ENCODE results near the gene KCNJ9. TPM values are rescaled to one million over a fixed set of nuclear protein-coding genes. Genes with fewer than 3 reads are reported as not detected.

Gene KCNJ9
- total and polyA plus RNA-seq, 2 of the 13 experiments (the other 11 are each of a cell fraction or from before 2014, with no cell fraction given), result not detected

- TF ChIP-seq USF2 (IDR thresholded peaks at IDR 0.05; ENCODE audit: low read depth, low read length) (no peak), USF2 (CRISPR knock-in tag; IDR thresholded peaks at IDR 0.05; ENCODE audit: borderline replicate concordance) (no peak), SATB2 (CRISPR knock-in tag; IDR thresholded peaks at IDR 0.05) (no peak), ZNF720 (CRISPR knock-in tag; IDR thresholded peaks at IDR 0.05) (no peak), ZNF17 (CRISPR knock-in tag; IDR thresholded peaks at IDR 0.05) (no peak), ZSCAN29 (CRISPR knock-in tag; conservative IDR thresholded peaks at IDR 0.05) (no peak)
Observed at GRCh38 chr1:160112357-160112756, 31.0 kb downstream of the KCNJ9 start (continued).

GRCh38 chr1:160113407-160113806 lies 32.1 kb downstream of the KCNJ9 start:
- POLR2A ChIA-PET, result no interaction called here
- no peak overlapping the region for H3K27ac ChIP-seq (ENCODE audit: extremely low read length, insufficient read depth, low read length)
- ATAC-seq (peak; percentile 59), FAIRE-seq (no peak), DNase-seq (ENCODE audit: low spot score) (no peak)
- in situ Hi-C loops (cut with HindIII; ENCODE audit: extremely low pct_ligation_motif_present, low pct_unique_long_range_greater_than_20kb) (no loop called here), intact Hi-C loops (cut with micrococcal nuclease; ENCODE audit: unreplicated experiment) (no loop called here)
- BruUV-seq (replicated peaks), result no TSS peak
- H3K9ac ChIP-seq (ENCODE audit: insufficient read depth, low read depth, low read length), result no peak overlapping the region
- H3K4me2 ChIP-seq (ENCODE audit: low read depth, low read length), result no peak overlapping the region; the same call in 1 of the 2 replicates
- no peak overlapping the region for H3K4me3 ChIP-seq (replicated peaks in 1 of 3; ENCODE audit: insufficient read depth in 1 of 3, low read depth in 2 of 3, low read length in 3 of 3)
- no peaks in the 10 kb centered on the region; a peak in 1 of 5 replicates for H3K36me3 ChIP-seq (replicated peaks in 1 of 2; ENCODE audit: control insufficient read depth in 1 of 2, insufficient read depth in 2 of 2, low read length in 2 of 2)
- TF ChIP-seq FOXK2 (IDR thresholded peaks at IDR 0.05) (no peak), TSC22D2 (CRISPR knock-in tag; IDR thresholded peaks at IDR 0.05; ENCODE audit: borderline replicate concordance) (no peak), ZNF710 (CRISPR knock-in tag; IDR thresholded peaks at IDR 0.05; ENCODE audit: borderline replicate concordance) (no peak), ZNF670 (CRISPR knock-in tag; IDR thresholded peaks at IDR 0.05; ENCODE audit: borderline replicate concordance) (no peak), ZC3H4 (CRISPR knock-in tag; IDR thresholded peaks at IDR 0.05; ENCODE audit: borderline replicate concordance) (no peak), GLMP (CRISPR knock-in tag; IDR thresholded peaks at IDR 0.05; ENCODE audit: borderline replicate concordance) (no peak), PHF20 (CRISPR knock-in tag; IDR thresholded peaks at IDR 0.05) (no peak), ZNF549 (CRISPR knock-in tag; IDR thresholded peaks at IDR 0.05) (no peak)
- no peak overlapping the region for H2AFZ ChIP-seq (ENCODE audit: low read length)
- CTCF ChIA-PET (ENCODE audit: low intra/inter-chr PET ratio, low total read pairs), result no interaction called here
- H4K20me1 ChIP-seq (ENCODE audit: insufficient read depth, low read length), result no peaks in the 10 kb centered on the region
- WGBS (ENCODE audit: low lambda C conversion rate), result 39% methylated on average over 6 of the region's 8 CpGs
- no peaks in the 10 kb centered on the region for H3K9me3 ChIP-seq (ENCODE audit: low read length)
- no peaks in the 10 kb centered on the region; a peak in 1 of 5 replicates for H3K27me3 ChIP-seq (ENCODE audit: control insufficient read depth in 1 of 2, insufficient read depth in 2 of 2, low read length in 2 of 2)
- H3K4me1 ChIP-seq (ENCODE audit: insufficient read depth, low read length), result peaks cover 89% of the 10 kb centered on the region
- no peaks in the 10 kb centered on the region for H3K79me2 ChIP-seq (ENCODE audit: insufficient read depth, low read length)
